Measurements from ENCODE around the gene USP24.

DNA sequence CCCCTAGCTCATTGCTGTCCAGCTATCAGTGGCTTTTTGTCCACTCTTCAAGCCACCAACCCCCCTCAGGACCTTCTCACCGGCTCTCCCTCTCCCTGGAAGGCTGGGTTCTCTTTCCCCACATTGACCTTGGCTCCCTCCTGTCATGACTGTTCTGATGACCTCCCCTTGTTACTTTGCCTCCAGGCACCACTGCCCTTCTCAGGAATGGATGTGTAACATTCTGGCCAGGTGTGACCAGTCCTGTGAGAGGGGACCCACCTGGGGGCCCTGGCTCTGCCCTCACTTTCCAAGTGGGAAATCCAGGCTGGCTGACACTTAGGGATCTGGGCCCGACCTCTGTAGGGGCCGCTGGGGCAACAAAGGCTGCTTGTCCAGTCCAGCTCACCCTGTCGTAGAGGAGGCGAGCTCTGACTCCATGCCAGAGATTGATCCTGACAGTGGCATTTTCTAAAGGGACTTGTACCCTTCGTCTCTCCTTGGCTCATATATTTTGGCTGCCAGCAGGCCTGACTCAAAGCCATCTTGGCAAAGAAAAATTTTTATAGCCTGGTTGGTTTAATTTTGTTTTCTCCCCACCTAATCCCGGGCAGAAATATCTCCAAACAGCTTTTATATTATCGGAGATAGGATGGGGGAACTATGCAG, 37.9 kb upstream of the USP24 start:
- no peak for TF ChIP-seq POLR2A (IDR thresholded peaks at IDR 0.05; ENCODE audit: low read depth, low read length)
- TF ChIP-seq POLR2AphosphoS5 (IDR thresholded peaks at IDR 0.05; ENCODE audit: low read depth, low read length), result no peak
